Measurements from ENCODE around the gene MKI67.

Gene MKI67

DNA sequence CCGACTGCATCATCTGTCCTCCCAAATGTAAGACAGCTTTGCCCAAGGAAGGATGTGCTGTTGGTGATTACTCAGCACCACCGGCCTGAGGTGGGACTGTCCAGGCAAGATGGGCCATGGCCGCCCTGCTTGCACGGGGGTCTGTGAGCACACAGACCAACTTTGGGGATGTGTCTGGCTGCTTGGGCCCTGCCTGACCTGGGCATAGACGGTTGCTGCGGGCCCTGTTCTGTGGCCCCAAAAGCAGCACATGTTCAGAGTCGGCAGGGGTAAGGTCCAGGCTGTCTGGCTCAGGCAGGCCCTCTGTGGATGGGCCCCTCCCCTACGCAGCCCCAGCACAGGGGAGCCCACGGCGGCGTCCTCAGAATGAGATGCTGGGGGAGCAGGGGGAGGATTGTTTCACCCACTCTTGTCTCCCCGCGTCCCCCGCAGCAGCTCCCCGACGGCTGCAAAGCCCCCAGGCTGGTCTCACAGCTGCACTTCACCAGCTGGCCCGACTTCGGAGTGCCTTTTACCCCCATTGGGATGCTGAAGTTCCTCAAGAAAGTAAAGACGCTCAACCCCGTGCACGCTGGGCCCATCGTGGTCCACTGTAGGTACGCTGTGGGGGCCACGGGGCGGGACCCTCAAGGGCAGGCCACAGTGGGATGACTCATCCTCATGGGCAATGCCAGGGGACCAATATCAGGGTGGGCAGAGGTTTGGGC lies 58.4 kb downstream of the MKI67 start:
- no peaks in the 10 kb centered on the region for H3K79me2 ChIP-seq
- no peak for TF ChIP-seq CTCF (IDR thresholded peaks at IDR 0.05)
- H3K4me3 ChIP-seq (ENCODE audit: low read depth, low read length) = no peak overlapping the region
- H3K9ac ChIP-seq = no peak overlapping the region
- no peaks in the 10 kb centered on the region for H3K27me3 ChIP-seq (ENCODE audit: control insufficient read depth, insufficient read depth, low read length)
- no peak overlapping the region for H3K27ac ChIP-seq
- H3K9me3 ChIP-seq (ENCODE audit: control insufficient read depth, low read length) = no peaks in the 10 kb centered on the region
- H2AFZ ChIP-seq = no peak overlapping the region
- H3K4me2 ChIP-seq (ENCODE audit: low read length) = no peak overlapping the region
- no peaks in the 10 kb centered on the region for H3K36me3 ChIP-seq (ENCODE audit: control insufficient read depth, insufficient read depth, low read length)
- no peaks in the 10 kb centered on the region for H3K4me1 ChIP-seq

- no peaks in the 10 kb centered on the region for H3K4me1 ChIP-seq
- no peak for TF ChIP-seq CTCF (IDR thresholded peaks at IDR 0.05)
Observed at GRCh38 chr10:128066870-128067382, 59.3 kb downstream of the MKI67 start.

GRCh38 chr10:128065881-128066534 lies 60.2 kb downstream of the MKI67 start:
- Histone ChIP-seq H3K4me2 (ENCODE audit: low read length) (no peak overlapping the region), H3K4me3 (ENCODE audit: low read depth, low read length) (no peak overlapping the region), H3K79me2 (no peaks in the 10 kb centered on the region), H3K36me3 (ENCODE audit: control insufficient read depth, insufficient read depth, low read length) (no peaks in the 10 kb centered on the region), H3K9me3 (ENCODE audit: control insufficient read depth, low read length) (no peaks in the 10 kb centered on the region), H3K4me1 (no peaks in the 10 kb centered on the region), H2AFZ (no peak overlapping the region), H3K27me3 (ENCODE audit: control insufficient read depth, insufficient read depth, low read length) (no peaks in the 10 kb centered on the region), H3K9ac (no peak overlapping the region), H3K27ac (no peak overlapping the region)
- no peak for TF ChIP-seq CTCF (IDR thresholded peaks at IDR 0.05)

More at GRCh38 chr10:128066870-128067382, 59.3 kb downstream of the MKI67 start:
- Histone ChIP-seq H3K27me3 (ENCODE audit: control insufficient read depth, insufficient read depth, low read length) (no peaks in the 10 kb centered on the region), H3K4me2 (ENCODE audit: low read length) (no peak overlapping the region), H3K79me2 (no peaks in the 10 kb centered on the region), H3K4me3 (ENCODE audit: low read depth, low read length) (no peak overlapping the region), H3K9me3 (ENCODE audit: control insufficient read depth, low read length) (no peaks in the 10 kb centered on the region), H2AFZ (no peak overlapping the region), H3K27ac (no peak overlapping the region), H3K36me3 (ENCODE audit: control insufficient read depth, insufficient read depth, low read length) (no peaks in the 10 kb centered on the region), H3K9ac (no peak overlapping the region)

GRCh38 chr10:128064970-128065580 lies 61.1 kb downstream of the MKI67 start:
- H3K27ac ChIP-seq = no peak overlapping the region
- H3K4me2 ChIP-seq (ENCODE audit: low read length) = no peak overlapping the region
- no peaks in the 10 kb centered on the region for H3K27me3 ChIP-seq (ENCODE audit: control insufficient read depth, insufficient read depth, low read length)
- H3K36me3 ChIP-seq (ENCODE audit: control insufficient read depth, insufficient read depth, low read length) = no peaks in the 10 kb centered on the region
- TF ChIP-seq CTCF (IDR thresholded peaks at IDR 0.05) = no peak
- H3K9me3 ChIP-seq (ENCODE audit: control insufficient read depth, low read length) = no peaks in the 10 kb centered on the region
- no peak overlapping the region for H3K9ac ChIP-seq
- H2AFZ ChIP-seq = no peak overlapping the region
- no peak overlapping the region for H3K4me3 ChIP-seq (ENCODE audit: low read depth, low read length)
- H3K79me2 ChIP-seq = no peaks in the 10 kb centered on the region
- H3K4me1 ChIP-seq = no peaks in the 10 kb centered on the region
